H9 (cell line): ENCODE data around the gene LRP8. TPM values are rescaled to one million over a fixed set of nuclear protein-coding genes. Genes with fewer than 3 reads are reported as not detected.

Experiments used
- DNase-seq: peaks from one replicate; pipeline ENCODE4 v3.0.0-alpha.2; 2017
- H2AFZ ChIP-seq: one replicate; pipeline ENCODE4 v1.6.1; 2013; ENCODE audit warnings: mild to moderate bottlenecking, low read length, control low read depth, moderate library complexity
- H2AK5ac ChIP-seq: 2 replicates; pipeline ENCODE4 v1.6.1; 2013; ENCODE audit warnings: low read length, control low read depth, mixed read lengths; ENCODE audit not compliant: insufficient read length
- H2BK120ac ChIP-seq: one replicate; pipeline ENCODE4 v1.6.1; 2013; ENCODE audit warnings: low read depth, mild to moderate bottlenecking, low read length, control low read depth, inconsistent platforms; ENCODE audit not compliant: poor library complexity, severe bottlenecking
- H2BK12ac ChIP-seq: 2 replicates; pipeline ENCODE4 v1.6.1; 2013; ENCODE audit warnings: low read length, control low read depth, mixed read lengths, low read depth; ENCODE audit not compliant: insufficient read length
- H2BK15ac ChIP-seq: 2 replicates; pipeline ENCODE4 v1.6.1; 2013; ENCODE audit warnings: low read depth, low read length, control low read depth
- H2BK20ac ChIP-seq: one replicate; pipeline ENCODE4 v1.6.1; 2013; ENCODE audit warnings: low read depth, mild to moderate bottlenecking, low read length, control low read depth, inconsistent platforms; ENCODE audit not compliant: poor library complexity, severe bottlenecking
- H2BK5ac ChIP-seq: 2 replicates; pipeline ENCODE4 v1.6.1; 2013; ENCODE audit warnings: low read length, control low read depth, mixed read lengths; ENCODE audit not compliant: insufficient read length
- H3K14ac ChIP-seq: 2 replicates; pipeline ENCODE4 v1.6.1; 2013; ENCODE audit warnings: low read length, control low read depth; ENCODE audit not compliant: insufficient read depth
- H3K18ac ChIP-seq: 2 replicates; pipeline ENCODE4 v1.6.1; 2013; ENCODE audit warnings: low read depth, mild to moderate bottlenecking, mixed read lengths, low read length, control low read depth; ENCODE audit not compliant: insufficient read length
- H3K23ac ChIP-seq: 2 replicates; pipeline ENCODE4 v1.6.1; 2013; ENCODE audit warnings: low read length, control low read depth, mixed read lengths, low read depth; ENCODE audit not compliant: insufficient read length
- H3K23me2 ChIP-seq: 2 replicates; pipeline ENCODE4 v1.6.1; 2013; ENCODE audit warnings: low read depth, mild to moderate bottlenecking, mixed read lengths, low read length, control low read depth; ENCODE audit not compliant: insufficient read length, poor library complexity, severe bottlenecking
- H3K27ac ChIP-seq: 2 replicates; pipeline ENCODE4 v1.5.1; 2013; ENCODE audit warnings: low read length, control low read depth, mixed read lengths, low read depth; ENCODE audit not compliant: insufficient read length
- H3K27me3 ChIP-seq: 2 replicates; pipeline ENCODE4 v1.6.1; 2013; ENCODE audit warnings: low read length, control low read depth, inconsistent platforms; ENCODE audit not compliant: insufficient read depth
- H3K4ac ChIP-seq: 2 replicates; pipeline ENCODE4 v1.6.1; 2013; ENCODE audit warnings: low read depth, mild to moderate bottlenecking, control low read depth, inconsistent platforms, low read length, moderate library complexity
- H3K4me1 ChIP-seq: 2 replicates; pipeline ENCODE4 v1.6.1; 2013; ENCODE audit warnings: low read length, control low read depth, inconsistent platforms; ENCODE audit not compliant: insufficient read depth
- H3K4me2 ChIP-seq: 2 replicates; pipeline ENCODE4 v1.6.1; 2013; ENCODE audit warnings: low read length, control low read depth, mixed read lengths; ENCODE audit not compliant: insufficient read length, insufficient read depth
- H3K56ac ChIP-seq: 2 replicates; pipeline ENCODE4 v1.6.1; 2013; ENCODE audit warnings: low read depth, mild to moderate bottlenecking, mixed read lengths, low read length, control low read depth; ENCODE audit not compliant: insufficient read length
- H3K79me1 ChIP-seq: 2 replicates; pipeline ENCODE4 v1.6.1; 2013; ENCODE audit warnings: low read depth, mild to moderate bottlenecking, moderate library complexity, low read length, control low read depth, inconsistent platforms; ENCODE audit not compliant: insufficient read depth, poor library complexity, severe bottlenecking
- H3K79me2 ChIP-seq: 2 replicates; pipeline ENCODE4 v1.6.1; 2013; ENCODE audit warnings: low read length, control low read depth, inconsistent platforms; ENCODE audit not compliant: insufficient read depth
- H3K9ac ChIP-seq: 2 replicates; pipeline ENCODE4 v1.6.1; 2013; ENCODE audit warnings: low read length, control low read depth, mixed read lengths; ENCODE audit not compliant: insufficient read length; ENCODE audit errors: extremely low read depth
- H3K9me3 ChIP-seq: one replicate; pipeline ENCODE4 v1.6.1; 2013; ENCODE audit warnings: low read depth, low read length, inconsistent platforms; ENCODE audit not compliant: control insufficient read depth
- H3T11ph ChIP-seq: one replicate; pipeline ENCODE4 v1.6.1; 2013; ENCODE audit warnings: mild to moderate bottlenecking, low read length, control low read depth, inconsistent platforms
- H4K20me1 ChIP-seq: one replicate; pipeline ENCODE4 v1.6.1; 2013; ENCODE audit not compliant: control insufficient read depth, insufficient read length, insufficient read depth
- H4K5ac ChIP-seq: 2 replicates; pipeline ENCODE4 v1.6.1; 2013; ENCODE audit warnings: low read depth, mild to moderate bottlenecking, mixed read lengths, low read length, control low read depth; ENCODE audit not compliant: insufficient read length
- H4K8ac ChIP-seq: replicated peaks from 2 replicates; pipeline ENCODE4 v1.6.1; 2013; ENCODE audit warnings: low read length, control low read depth, mixed read lengths, low read depth; ENCODE audit not compliant: insufficient read length
- H4K91ac ChIP-seq: 2 replicates; pipeline ENCODE4 v1.6.1; 2013; ENCODE audit warnings: low read depth, mild to moderate bottlenecking, moderate library complexity, mixed read lengths, low read length, control low read depth; ENCODE audit not compliant: insufficient read length
- H3K27ac Mint-ChIP-seq, 3 experiments: 2 replicates in 2 of 3; 3 replicates in 1 of 3; pipeline ENCODE4 v1.8.0; 2020 to 2021; ENCODE audit warnings: mixed read lengths in 3 of 3, mild to moderate bottlenecking in 1 of 3, moderate library complexity in 1 of 3
- H3K27me3 Mint-ChIP-seq: 2 replicates; pipeline ENCODE4 v1.8.0; 2021; ENCODE audit warnings: low read depth, mild to moderate bottlenecking, moderate library complexity, mixed read lengths
- H3K36me3 Mint-ChIP-seq, 3 experiments: 2 replicates in 2 of 3; 3 replicates in 1 of 3; pipeline ENCODE4 v1.8.0; 2020 to 2021; ENCODE audit warnings: low read depth in 3 of 3, mixed read lengths in 3 of 3; ENCODE audit not compliant: insufficient read depth in 1 of 3
- H3K4me1 Mint-ChIP-seq, 2 experiments: 2 replicates each; pipeline ENCODE4 v1.8.0; 2020; ENCODE audit warnings: mixed read lengths in 2 of 2
- H3K4me3 Mint-ChIP-seq, 2 experiments: 2 replicates in 1 of 2; 3 replicates in 1 of 2; pipeline ENCODE4 v1.8.0; 2020 to 2021; ENCODE audit warnings: mild to moderate bottlenecking in 2 of 2, mixed read lengths in 2 of 2, moderate library complexity in 1 of 2
- H3K9me3 Mint-ChIP-seq, 2 experiments: 2 replicates in 1 of 2; 3 replicates in 1 of 2; pipeline ENCODE4 v1.8.0; 2020; ENCODE audit warnings: mild to moderate bottlenecking in 2 of 2, mixed read lengths in 2 of 2, moderate library complexity in 1 of 2
- WGBS: extraction: QIAGEN DNeasy Blood & Tissue Kit; methylation state at CpG from one replicate; pipeline ENCODE4 v1.1.7; 2013; ENCODE audit warnings: missing lambda C conversion rate, low lambda C conversion rate, mixed read lengths; ENCODE audit not compliant: insufficient read length; ENCODE audit errors: extremely low coverage; 5-methylcytosine and 5-hydroxymethylcytosine counted together
- total RNA-seq: library from RNA; stranded (reverse); gene quantifications from 2 replicates; pipeline ENCODE4 v1.2.1, GENCODE V29; 2021
- TF ChIP-seq, protein P1 (sequence below): fragments of 200-600 bp; sonication (generic); conservative IDR thresholded peaks from 3 replicates; pipeline ENCODE4 v1.8.0; 2021; ENCODE audit warnings: antibody characterized with exemption, mild to moderate bottlenecking

Gene LRP8
- total RNA-seq, 1 experiment from 2014 or later: 78.6 TPM

DNA sequence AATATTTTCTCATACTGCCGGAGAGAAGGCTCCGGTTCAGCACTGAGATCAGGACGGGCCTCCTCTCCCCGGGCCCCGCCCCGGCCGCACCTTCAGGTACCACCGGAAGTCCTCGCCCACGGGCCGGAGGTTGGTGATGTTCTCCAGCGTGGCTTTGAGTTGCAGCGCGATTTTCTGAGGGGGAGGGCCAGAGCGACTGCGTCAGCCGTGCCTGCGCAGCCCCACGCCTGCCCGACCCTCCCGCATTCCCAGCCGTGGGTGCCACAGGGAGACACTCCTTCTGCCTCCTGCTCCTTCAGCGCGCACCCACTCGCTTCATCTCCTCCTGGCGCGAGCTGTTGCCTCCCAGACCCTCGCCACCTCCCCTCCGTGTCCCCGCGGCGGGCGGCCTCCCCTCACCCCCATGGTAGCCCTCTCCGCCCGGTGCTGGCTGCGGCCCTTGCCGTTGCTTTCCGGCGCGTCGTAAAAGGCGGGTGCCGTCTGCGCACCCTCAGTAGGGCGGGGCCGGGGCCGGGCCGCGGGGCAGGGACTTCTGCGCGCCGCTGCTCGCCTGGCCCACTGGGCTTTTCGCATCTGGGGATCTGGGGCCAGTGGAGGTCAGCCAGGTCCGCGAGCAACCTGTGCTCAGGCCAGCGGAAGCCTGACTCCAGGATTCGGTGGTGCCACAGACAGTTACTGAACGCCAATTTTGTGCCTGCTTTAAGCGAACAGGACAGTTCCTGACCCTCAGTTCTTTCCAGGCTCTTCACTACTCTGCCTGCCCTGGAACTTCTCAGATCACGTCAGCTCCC, 107.5 kb downstream of the LRP8 start, which contains the start of gene CZIB:
CZIB (minus strand) TSS at position 464 of the 791 bp plus-strand sequence; CDS start at position 405, 59 bp downstream.
- peak; percentile 93 for DNase-seq
- Mint-ChIP-seq H3K4me3 (peak within 1 kb of the TSS; percentile 88 to 93), H3K27ac (peak within 1 kb of the TSS; percentile 94 to 99 (median 96)), H3K4me1 (peaks cover 14 to 20% of the 10 kb centered on the region in 2 experiments), H3K36me3 (peaks cover 0 to 21% (median 13%) of the 10 kb centered on the region in 3 experiments; a peak in 5 of 7 replicates), H3K27me3 (no peaks in the 10 kb centered on the region), H3K9me3 (no peaks in the 10 kb centered on the region)
- Histone ChIP-seq H3K4me2 (peak within 1 kb of the TSS; percentile 46), H2AFZ (no peak within 1 kb of the TSS), H2BK5ac (no peak within 1 kb of the TSS), H4K91ac (no peak within 1 kb of the TSS), H2BK20ac (no peak within 1 kb of the TSS), H3K4ac (no peak within 1 kb of the TSS), H4K5ac (no peak within 1 kb of the TSS), H3K56ac (no peak within 1 kb of the TSS), H3T11ph (no peak within 1 kb of the TSS), H2BK12ac (no peak within 1 kb of the TSS), H3K9ac (peak within 1 kb of the TSS; percentile 88), H3K9me3 (no peaks in the 10 kb centered on the region), H3K23me2 (peaks cover 4% of the 10 kb centered on the region), H3K18ac (peak within 1 kb of the TSS; percentile 93), H3K79me1 (no peaks in the 10 kb centered on the region), H3K79me2 (no peaks in the 10 kb centered on the region), H3K27ac (peak within 1 kb of the TSS; percentile 16), H2BK15ac (no peak within 1 kb of the TSS), H4K8ac (no peak within 1 kb of the TSS), H3K23ac (no peak within 1 kb of the TSS), H4K20me1 (no peaks in the 10 kb centered on the region), H3K4me1 (0 out of 2 replicates have a peak, but pooled peaks cover 3% of the 10 kb centered on the region), H3K14ac (peak within 1 kb of the TSS; percentile 92; the same call in 1 of the 2 replicates), H3K27me3 (no peaks in the 10 kb centered on the region), H2BK120ac (no peak within 1 kb of the TSS), H2AK5ac (no peak within 1 kb of the TSS)
- WGBS: no CpG with 5 or more reads among the region's 61 CpGs
- TF ChIP-seq, protein P1, sequence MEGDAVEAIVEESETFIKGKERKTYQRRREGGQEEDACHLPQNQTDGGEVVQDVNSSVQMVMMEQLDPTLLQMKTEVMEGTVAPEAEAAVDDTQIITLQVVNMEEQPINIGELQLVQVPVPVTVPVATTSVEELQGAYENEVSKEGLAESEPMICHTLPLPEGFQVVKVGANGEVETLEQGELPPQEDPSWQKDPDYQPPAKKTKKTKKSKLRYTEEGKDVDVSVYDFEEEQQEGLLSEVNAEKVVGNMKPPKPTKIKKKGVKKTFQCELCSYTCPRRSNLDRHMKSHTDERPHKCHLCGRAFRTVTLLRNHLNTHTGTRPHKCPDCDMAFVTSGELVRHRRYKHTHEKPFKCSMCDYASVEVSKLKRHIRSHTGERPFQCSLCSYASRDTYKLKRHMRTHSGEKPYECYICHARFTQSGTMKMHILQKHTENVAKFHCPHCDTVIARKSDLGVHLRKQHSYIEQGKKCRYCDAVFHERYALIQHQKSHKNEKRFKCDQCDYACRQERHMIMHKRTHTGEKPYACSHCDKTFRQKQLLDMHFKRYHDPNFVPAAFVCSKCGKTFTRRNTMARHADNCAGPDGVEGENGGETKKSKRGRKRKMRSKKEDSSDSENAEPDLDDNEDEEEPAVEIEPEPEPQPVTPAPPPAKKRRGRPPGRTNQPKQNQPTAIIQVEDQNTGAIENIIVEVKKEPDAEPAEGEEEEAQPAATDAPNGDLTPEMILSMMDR: no peak
